NCI-H2196 treated with DMSO at 0.1 percent for 48 hours (cell line): ENCODE data around the gene PACSIN2.
"Not testable (repeated sequence)": the region's sequence is repeated elsewhere in the genome, so short reads cannot be mapped to it uniquely, and the experiment has no call there.

Experiments used
- DNase-seq: peaks from one replicate; lab custom pipeline; 2025; ENCODE audit not compliant: unreplicated experiment; lab: John Stamatoyannopoulos, UW

PACSIN2 gene

GRCh38 chr22:42928969-42929837, 85.7 kb downstream of the PACSIN2 start:
- DNase-seq: no peak

DNA sequence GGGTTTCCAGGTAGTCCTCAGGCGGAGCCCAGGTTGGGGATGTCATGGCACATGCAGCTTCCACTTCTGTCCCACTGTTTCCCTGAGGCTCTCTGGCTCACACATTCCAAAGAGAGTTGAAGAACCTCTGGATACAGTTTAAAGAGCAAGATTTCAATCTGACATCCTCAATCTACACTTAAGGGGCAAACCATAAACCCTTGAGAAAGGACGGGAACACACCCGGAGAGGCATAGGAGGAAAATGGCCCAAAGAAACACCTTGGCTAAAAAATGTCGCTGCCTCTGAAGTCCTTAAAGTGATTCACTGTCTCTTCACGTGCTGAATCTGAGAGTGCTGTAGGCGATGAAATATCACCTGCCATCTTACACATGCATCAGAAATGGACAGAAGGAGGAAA, 87.0 kb downstream of the PACSIN2 start:
- no peak for DNase-seq

DNA sequence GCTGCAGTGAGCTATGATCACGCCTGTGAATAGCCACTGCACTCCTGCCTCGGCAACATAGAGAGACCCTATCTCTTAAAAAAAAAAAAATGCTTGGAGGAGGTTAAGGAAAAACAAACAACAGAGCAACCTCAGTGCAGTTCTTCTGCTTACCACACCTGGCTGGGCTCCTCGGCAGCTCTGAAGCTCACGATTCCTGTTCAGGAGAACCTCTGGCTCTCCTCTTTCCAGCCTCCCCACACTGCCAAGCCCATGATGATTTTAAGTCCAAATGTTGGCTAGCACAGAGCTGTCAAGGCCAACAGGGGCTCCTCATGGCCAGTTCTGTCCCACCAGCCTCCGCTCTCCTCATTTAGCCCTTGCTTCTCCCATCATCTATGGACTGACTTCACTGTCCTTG, 88.2 kb downstream of the PACSIN2 start:
- DNase-seq: no peak

DNA sequence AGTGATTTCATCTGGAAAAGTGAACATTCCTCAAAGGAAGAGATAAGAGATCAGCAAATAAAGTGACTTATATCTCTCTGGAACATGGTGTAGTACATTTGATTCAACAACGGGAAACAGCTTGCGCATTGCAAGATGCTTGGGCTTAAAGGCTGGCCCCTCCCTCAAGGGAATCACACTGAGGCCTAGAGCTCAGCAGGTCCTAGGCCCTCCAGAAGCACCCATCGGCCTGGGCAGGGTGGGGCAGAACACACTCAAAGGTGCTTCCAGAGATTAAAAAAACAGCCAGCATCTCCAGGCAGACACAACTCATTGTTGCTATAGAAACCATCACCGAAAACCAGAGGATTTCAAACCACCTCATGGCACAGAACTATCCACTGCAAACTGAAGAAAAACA, 88.8 kb downstream of the PACSIN2 start:
- DNase-seq: no peak

DNA sequence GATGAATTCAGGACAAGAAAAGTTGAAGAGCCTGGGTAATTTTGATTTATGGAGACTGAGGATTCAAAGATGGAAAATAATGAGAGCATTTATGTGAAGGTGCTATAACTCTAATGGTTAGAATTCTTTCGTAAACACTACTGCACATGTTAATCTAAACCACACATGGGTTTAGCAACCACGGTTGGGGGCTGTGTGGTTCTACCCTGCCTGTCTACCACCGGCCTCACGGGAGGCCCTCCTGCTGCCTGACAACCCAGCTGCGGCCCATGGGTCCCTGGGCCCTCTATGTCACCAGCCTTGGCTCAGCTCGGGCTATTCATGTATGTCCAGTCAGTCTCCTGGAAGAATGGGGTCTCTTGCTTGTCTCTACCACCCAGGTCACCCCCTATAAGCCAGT, 89.4 kb downstream of the PACSIN2 start:
- no peak for DNase-seq

GRCh38 chr22:42925031-42925430, 89.9 kb downstream of the PACSIN2 start:
- not testable (repeated sequence) for DNase-seq

- no peak for DNase-seq
Observed at GRCh38 chr22:42924436-42924835, 90.5 kb downstream of the PACSIN2 start.

DNA sequence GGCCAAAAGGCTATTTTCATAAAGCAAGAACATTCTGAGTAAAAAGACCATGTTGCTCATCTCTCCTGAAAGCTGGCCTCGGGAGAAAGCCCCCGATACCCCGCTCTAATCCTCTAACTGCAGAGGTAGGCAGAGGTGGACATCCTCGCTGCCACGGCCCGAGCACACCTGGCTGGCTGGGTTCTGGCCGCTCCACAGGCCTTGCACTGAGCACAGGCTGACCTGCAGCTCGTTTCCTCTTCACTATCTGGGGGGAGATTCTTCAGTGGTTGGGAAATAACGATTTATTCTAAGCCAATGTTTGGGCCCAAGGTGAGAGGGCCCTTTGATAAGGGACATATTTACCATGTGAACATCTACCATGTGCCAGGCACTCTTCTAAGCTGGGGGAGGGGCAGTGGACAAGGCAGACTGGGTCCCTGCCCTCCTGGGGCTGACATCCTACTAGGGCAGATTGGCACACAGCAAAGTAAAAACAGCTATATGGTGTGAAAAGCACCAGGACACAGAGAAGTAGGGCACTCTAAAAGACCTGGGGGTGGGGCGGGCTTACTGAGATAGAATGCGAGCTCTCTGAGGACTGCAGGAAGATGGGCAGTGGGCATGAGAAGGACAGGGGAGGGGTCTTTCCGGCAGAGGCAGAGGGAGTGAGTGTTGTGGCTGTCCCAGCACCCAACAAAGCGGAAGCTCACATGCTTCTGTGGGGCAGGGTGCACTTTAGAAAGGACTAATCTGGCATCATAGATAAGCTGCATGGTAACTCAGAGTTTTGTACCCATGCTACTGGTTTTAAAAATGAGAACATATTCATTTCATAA, 92.4 kb downstream of the PACSIN2 start:
- DNase-seq: no peak

- no peak for DNase-seq
Observed at GRCh38 chr22:42920101-42920820, 94.7 kb downstream of the PACSIN2 start.

DNA sequence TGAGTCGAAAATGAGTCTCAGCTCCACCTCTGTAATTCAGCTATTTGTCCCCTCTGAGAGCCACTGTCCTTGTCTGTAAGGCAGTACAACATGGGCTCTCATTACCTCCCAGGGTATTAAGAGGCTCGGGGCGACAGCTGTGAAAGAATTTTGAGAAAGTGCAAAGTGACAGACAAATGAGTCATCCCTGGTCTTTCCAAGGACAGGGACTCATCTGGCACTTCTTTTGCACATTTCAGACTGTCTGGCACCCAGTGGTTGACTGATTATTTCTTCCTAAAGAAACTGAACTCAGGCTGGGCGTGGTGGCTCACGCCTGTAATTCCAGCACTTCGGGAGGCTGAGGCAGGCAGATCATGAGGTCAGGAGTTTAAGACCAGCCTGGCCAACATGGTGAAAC, 95.8 kb downstream of the PACSIN2 start:
- no peak for DNase-seq

DNA sequence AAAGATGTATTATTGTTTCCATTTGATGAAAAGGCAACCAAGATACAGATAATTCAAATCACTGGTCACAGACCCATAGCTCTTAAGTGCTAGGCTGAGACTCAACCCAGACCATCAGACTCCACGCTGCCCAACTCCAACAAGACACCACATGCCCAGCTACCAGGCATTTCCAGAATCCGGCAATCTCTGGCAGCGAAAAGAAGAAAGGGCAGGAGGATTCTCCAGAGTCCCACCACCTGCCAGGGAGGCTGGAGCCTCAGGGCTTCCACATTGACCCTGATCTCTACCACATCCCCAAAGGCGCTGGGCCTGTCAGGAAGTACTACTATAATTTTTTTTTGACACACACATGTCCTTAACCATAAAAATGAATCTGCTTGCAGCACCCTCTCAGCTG, 96.4 kb downstream of the PACSIN2 start:
- DNase-seq: no peak

- DNase-seq: not testable (repeated sequence)
Observed at GRCh38 chr22:42917358-42917757, 97.6 kb downstream of the PACSIN2 start.

- DNase-seq: no peak
Observed at GRCh38 chr22:42915980-42916765, 98.8 kb downstream of the PACSIN2 start.

- DNase-seq: no peak
Observed at GRCh38 chr22:42914511-42915076, 100.4 kb downstream of the PACSIN2 start.

- no peak for DNase-seq
Observed at GRCh38 chr22:42913874-42914510, 101.0 kb downstream of the PACSIN2 start.

GRCh38 chr22:42912059-42912458, 102.9 kb downstream of the PACSIN2 start:
- no peak for DNase-seq

DNA sequence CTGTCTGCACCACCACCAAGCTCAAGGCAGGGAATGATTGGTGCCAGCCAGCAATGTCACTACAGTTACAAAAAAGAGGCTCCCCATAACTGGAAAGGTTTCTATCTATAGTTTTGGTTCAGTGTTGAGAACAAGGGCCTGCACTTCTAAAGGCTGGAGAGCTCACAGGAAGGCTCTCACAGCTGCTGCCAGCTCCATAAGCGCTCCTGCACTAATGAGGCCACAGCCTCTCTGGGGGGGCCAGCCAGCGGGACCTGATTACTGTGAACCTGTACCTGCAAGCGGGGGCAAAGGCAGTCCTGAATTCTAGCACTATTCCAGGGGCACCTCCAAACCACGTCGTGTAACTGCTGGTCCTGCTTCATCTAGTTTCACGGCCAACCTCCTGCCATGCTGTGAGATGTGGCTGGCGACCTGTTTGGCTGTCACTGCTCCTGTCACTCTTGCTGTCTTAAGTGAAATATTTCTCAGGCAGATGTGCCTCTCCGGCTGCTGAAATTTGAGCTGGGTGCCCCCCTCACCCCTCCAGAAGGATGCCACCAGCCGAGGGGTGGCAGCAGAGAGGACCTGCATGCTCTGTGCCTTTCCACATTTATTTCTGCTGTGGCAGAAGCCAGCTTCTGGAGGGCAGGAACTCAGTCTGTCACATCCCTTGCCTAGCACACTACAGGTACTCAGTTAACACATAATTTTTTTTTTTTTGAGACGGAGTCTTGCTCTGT, 104.6 kb downstream of the PACSIN2 start:
- no peak for DNase-seq

GRCh38 chr22:42909363-42910058, 105.4 kb downstream of the PACSIN2 start:
- DNase-seq: no peak

- no peak for DNase-seq
Observed at GRCh38 chr22:42908374-42908746, 106.6 kb downstream of the PACSIN2 start.
